Measurements from ENCODE around the gene RPS6KL1.
A peak's percentile ranks its signal among the peaks of the same experiment; 100 is the strongest.

RPS6KL1 gene

GRCh38 chr14:74882103-74882920 lies 40.7 kb downstream of the RPS6KL1 start:
- DNase-seq (ENCODE audit: low read depth), result peak; percentile 54

- DNase-seq (ENCODE audit: low read depth), result peak; percentile 83
Measured at GRCh38 chr14:74881431-74882102, 41.5 kb downstream of the RPS6KL1 start, which contains the start of gene DLST. DLST (plus strand) TSS chr14:74881916; CDS start chr14:74881954, 38 bp downstream.

GRCh38 chr14:74879427-74880182 lies 43.5 kb downstream of the RPS6KL1 start:
- no peak for DNase-seq (ENCODE audit: low read depth)

- peak; percentile 50 for DNase-seq (ENCODE audit: low read depth)
Measured at GRCh38 chr14:74875941-74876913, 46.8 kb downstream of the RPS6KL1 start, which contains the start of gene PROX2. PROX2 (minus strand) TSS chr14:74876145; CDS start chr14:74863834, 12,311 bp downstream.

GRCh38 chr14:74875204-74875603 lies 47.9 kb downstream of the RPS6KL1 start:
- no peak for DNase-seq (ENCODE audit: low read depth)

- DNase-seq (ENCODE audit: low read depth), result no peak
Measured at GRCh38 chr14:74871819-74872218, 51.2 kb downstream of the RPS6KL1 start.

- DNase-seq (ENCODE audit: low read depth), result no peak
Measured at GRCh38 chr14:74868739-74869138, 54.3 kb downstream of the RPS6KL1 start.

GRCh38 chr14:74867673-74868072 lies 55.4 kb downstream of the RPS6KL1 start:
- peak; percentile 54 for DNase-seq (ENCODE audit: low read depth)

GRCh38 chr14:74866708-74867389 lies 56.2 kb downstream of the RPS6KL1 start:
- no peak for DNase-seq (ENCODE audit: low read depth)

GRCh38 chr14:74865156-74865555 lies 57.9 kb downstream of the RPS6KL1 start:
- DNase-seq (ENCODE audit: low read depth), result no peak

GRCh38 chr14:74864198-74864597 lies 58.9 kb downstream of the RPS6KL1 start:
- no peak for DNase-seq (ENCODE audit: low read depth)

- no peak for DNase-seq (ENCODE audit: low read depth)
Measured at GRCh38 chr14:74863274-74863673, 59.8 kb downstream of the RPS6KL1 start.

- no peak for DNase-seq (ENCODE audit: low read depth)
Measured at GRCh38 chr14:74861734-74862090, 61.3 kb downstream of the RPS6KL1 start.

- DNase-seq (ENCODE audit: low read depth), result peak; percentile 83
Measured at GRCh38 chr14:74860899-74861733, 61.9 kb downstream of the RPS6KL1 start.

GRCh38 chr14:74859757-74860552 lies 63.1 kb downstream of the RPS6KL1 start:
- DNase-seq (ENCODE audit: low read depth), result peak; percentile 28

GRCh38 chr14:74858022-74858421 lies 65.0 kb downstream of the RPS6KL1 start:
- peak; percentile 43 for DNase-seq (ENCODE audit: low read depth)

- no peak for DNase-seq (ENCODE audit: low read depth)
Measured at GRCh38 chr14:74856366-74856765, 66.7 kb downstream of the RPS6KL1 start.

GRCh38 chr14:74855945-74856344 lies 67.1 kb downstream of the RPS6KL1 start:
- no peak for DNase-seq (ENCODE audit: low read depth)

- no peak for DNase-seq (ENCODE audit: low read depth)
Measured at GRCh38 chr14:74855021-74855420, 68.0 kb downstream of the RPS6KL1 start.

Measured in EH (cell line).